Measurements from ENCODE around the gene KAZN.

DNA sequence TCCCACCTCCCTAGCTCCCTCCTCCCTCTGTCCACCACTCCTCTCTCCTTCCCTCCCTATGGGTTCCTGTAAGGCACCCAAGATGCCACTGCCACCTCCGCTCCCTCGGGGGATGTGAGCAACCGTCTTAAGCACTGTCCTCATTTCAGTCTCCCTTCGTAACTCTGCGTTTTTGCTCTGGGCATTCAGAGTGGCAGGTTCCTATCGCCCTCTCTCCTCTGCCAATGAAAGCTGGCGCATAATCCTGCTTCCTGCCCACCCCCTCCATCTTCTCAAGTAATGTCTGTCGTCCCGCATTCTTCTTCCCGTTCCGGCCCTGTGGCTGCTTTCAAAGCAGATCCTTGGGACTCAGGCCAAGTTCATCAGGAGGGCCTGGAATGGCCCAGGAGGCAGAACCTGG is 301.2 kb downstream of the KAZN start:
- TF ChIP-seq, protein P1, sequence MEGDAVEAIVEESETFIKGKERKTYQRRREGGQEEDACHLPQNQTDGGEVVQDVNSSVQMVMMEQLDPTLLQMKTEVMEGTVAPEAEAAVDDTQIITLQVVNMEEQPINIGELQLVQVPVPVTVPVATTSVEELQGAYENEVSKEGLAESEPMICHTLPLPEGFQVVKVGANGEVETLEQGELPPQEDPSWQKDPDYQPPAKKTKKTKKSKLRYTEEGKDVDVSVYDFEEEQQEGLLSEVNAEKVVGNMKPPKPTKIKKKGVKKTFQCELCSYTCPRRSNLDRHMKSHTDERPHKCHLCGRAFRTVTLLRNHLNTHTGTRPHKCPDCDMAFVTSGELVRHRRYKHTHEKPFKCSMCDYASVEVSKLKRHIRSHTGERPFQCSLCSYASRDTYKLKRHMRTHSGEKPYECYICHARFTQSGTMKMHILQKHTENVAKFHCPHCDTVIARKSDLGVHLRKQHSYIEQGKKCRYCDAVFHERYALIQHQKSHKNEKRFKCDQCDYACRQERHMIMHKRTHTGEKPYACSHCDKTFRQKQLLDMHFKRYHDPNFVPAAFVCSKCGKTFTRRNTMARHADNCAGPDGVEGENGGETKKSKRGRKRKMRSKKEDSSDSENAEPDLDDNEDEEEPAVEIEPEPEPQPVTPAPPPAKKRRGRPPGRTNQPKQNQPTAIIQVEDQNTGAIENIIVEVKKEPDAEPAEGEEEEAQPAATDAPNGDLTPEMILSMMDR (IDR thresholded peaks at IDR 0.05), result no peak
- TF ChIP-seq POLR2A (IDR thresholded peaks at IDR 0.05), result no peak
- TF ChIP-seq EP300 (IDR thresholded peaks at IDR 0.05), result no peak
